Fibroblast of lung (primary cell): ENCODE results near the gene THAP7. TPM values are rescaled to one million over a fixed set of nuclear protein-coding genes. Genes with fewer than 3 reads are reported as not detected.

Source experiments
- DNase-seq, 2 donors: peaks; one replicate each; pipeline versions ENCODE4 v3.0.0 to v3.0.0-alpha.2; 2010; ENCODE audit warnings: low read depth in 2 of 2
- H2AFZ ChIP-seq: 2 replicates; pipeline ENCODE4 v1.5.1; 2012; ENCODE audit warnings: low read length, control low read depth, inconsistent platforms
- H3K27ac ChIP-seq: 2 replicates; pipeline ENCODE4 v1.5.1; 2011; ENCODE audit warnings: low read length, control low read depth; ENCODE audit not compliant: insufficient read depth
- H3K27me3 ChIP-seq: 2 replicates; pipeline ENCODE4 v1.5.1; 2011; ENCODE audit warnings: mild to moderate bottlenecking, low read length; ENCODE audit not compliant: control insufficient read depth, insufficient read depth
- H3K36me3 ChIP-seq: 2 replicates; pipeline ENCODE4 v1.5.1; 2011; ENCODE audit warnings: low read length; ENCODE audit not compliant: control insufficient read depth, insufficient read depth
- H3K4me1 ChIP-seq: 2 replicates; pipeline ENCODE4 v1.5.1; 2011; ENCODE audit warnings: low read length; ENCODE audit not compliant: control insufficient read depth, insufficient read depth; ENCODE audit errors: extremely low read depth
- H3K4me2 ChIP-seq: 2 replicates; pipeline ENCODE4 v1.5.1; 2011; ENCODE audit warnings: low read length, control low read depth; ENCODE audit not compliant: insufficient read depth; ENCODE audit errors: extremely low read depth
- H3K4me3 ChIP-seq, 4 experiments: fragments of 200-600 bp in 1 of 4; sonication (generic) in 1 of 4; replicated peaks in 1 of 4; 2 replicates each; pipeline ENCODE4 v1.5.1; 2011 to 2016; ENCODE audit warnings: low read length in 4 of 4, low read depth in 3 of 4, mild to moderate bottlenecking in 3 of 4, control low read depth in 2 of 4, inconsistent platforms in 1 of 4, mixed read lengths in 1 of 4; ENCODE audit not compliant: insufficient read depth in 1 of 4; ENCODE audit errors: control extremely low read depth in 1 of 4
- H3K79me2 ChIP-seq: 2 replicates; pipeline ENCODE4 v1.5.1; 2012; ENCODE audit warnings: mild to moderate bottlenecking, low read length, inconsistent platforms; ENCODE audit not compliant: control insufficient read depth, insufficient read depth
- H3K9ac ChIP-seq: 2 replicates; pipeline ENCODE4 v1.5.1; 2011; ENCODE audit warnings: mild to moderate bottlenecking, low read length, control low read depth; ENCODE audit not compliant: insufficient read depth
- H3K9me3 ChIP-seq: 2 replicates; pipeline ENCODE4 v1.5.1; 2012; ENCODE audit warnings: low read depth, low read length; ENCODE audit not compliant: control insufficient read depth, insufficient read depth
- H4K20me1 ChIP-seq: 2 replicates; pipeline ENCODE4 v1.5.1; 2011; ENCODE audit warnings: low read length; ENCODE audit not compliant: control insufficient read depth, insufficient read depth; ENCODE audit errors: extremely low read depth
- CTCF ChIP-seq, 2 donors: IDR thresholded peaks in 1 of 2; conservative IDR thresholded peaks in 1 of 2; 1 replicate in 1 of 2; 2 replicates in 1 of 2; pipeline ENCODE4 v1.5.1; 2011 to 2012; ENCODE audit warnings: low read length in 2 of 2, control low read depth in 1 of 2, inconsistent platforms in 1 of 2, low read depth in 1 of 2, mild to moderate bottlenecking in 1 of 2
- EZH2 ChIP-seq: IDR thresholded peaks from 2 replicates; pipeline ENCODE4 v1.5.1; 2012; ENCODE audit warnings: low read length, control low read depth, mild to moderate bottlenecking; ENCODE audit errors: missing control alignments
- polyA plus RNA-seq, 2 donors: library from polyadenylated mRNA; depleted of rRNA in 1 of 2; stranded (reverse) in 1 of 2; unstranded in 1 of 2; fragments of >200 nt; gene quantifications; 2 replicates each; pipeline ENCODE4 v1.2.1, GENCODE V29; 2011 to 2012; ENCODE audit warnings: missing spikeins in 1 of 2
- total RNA-seq: library from RNA; depleted of rRNA; stranded (reverse); fragments of >200 nt; gene quantifications from 2 replicates; pipeline ENCODE4 v1.2.1, GENCODE V29; 2014

Gene THAP7
- total and polyA plus RNA-seq, 2 donors (not counting 1 experiment from before 2014, with no cell fraction given) = 15.7 to 26.3 TPM

GRCh38 chr22:20997536-20998257 lies 4.2 kb downstream of the THAP7 start:
- Histone ChIP-seq H3K4me2 (no peak overlapping the region), H3K9me3 (no peaks in the 10 kb centered on the region), H3K9ac (no peak overlapping the region), H3K27me3 (no peaks in the 10 kb centered on the region), H3K4me3 (no peak overlapping the region), H4K20me1 (no peaks in the 10 kb centered on the region), H3K36me3 (peaks cover 20% of the 10 kb centered on the region), H3K27ac (no peak overlapping the region), H3K4me1 (peaks cover 9% of the 10 kb centered on the region), H2AFZ (no peak overlapping the region), H3K79me2 (peaks cover 17% of the 10 kb centered on the region)
- TF ChIP-seq CTCF (conservative IDR thresholded peaks at IDR 0.05 in 1 of 2, IDR thresholded peaks at IDR 0.05 in 1 of 2; ENCODE audit: low read depth in 1 of 2, low read length in 2 of 2) = no peak
- no peak for TF ChIP-seq EZH2
- DNase-seq = no peak

- peaks cover 27% of the 10 kb centered on the region for H3K36me3 ChIP-seq
- DNase-seq = no peak
- H3K4me2 ChIP-seq = no peak overlapping the region
- H2AFZ ChIP-seq = no peak overlapping the region
- no peaks in the 10 kb centered on the region for H3K27me3 ChIP-seq
- H4K20me1 ChIP-seq = no peaks in the 10 kb centered on the region
- H3K4me1 ChIP-seq = peaks cover 9% of the 10 kb centered on the region
- peaks cover 17% of the 10 kb centered on the region for H3K79me2 ChIP-seq
- no peaks in the 10 kb centered on the region for H3K9me3 ChIP-seq
- no peak overlapping the region for H3K4me3 ChIP-seq
- no peak overlapping the region for H3K27ac ChIP-seq
- TF ChIP-seq EZH2 = no peak
- TF ChIP-seq CTCF (conservative IDR thresholded peaks at IDR 0.05 in 1 of 2, IDR thresholded peaks at IDR 0.05 in 1 of 2; ENCODE audit: low read depth in 1 of 2, low read length in 2 of 2) = no peak
- H3K9ac ChIP-seq = no peak overlapping the region
Measured at GRCh38 chr22:20996598-20997535, 5.1 kb downstream of the THAP7 start.

GRCh38 chr22:20996031-20996410 lies 5.9 kb downstream of the THAP7 start:
- TF ChIP-seq EZH2 (no peak), CTCF (conservative IDR thresholded peaks at IDR 0.05 in 1 of 2, IDR thresholded peaks at IDR 0.05 in 1 of 2; ENCODE audit: low read depth in 1 of 2, low read length in 2 of 2) (no peak)
- H3K4me2 ChIP-seq = no peak overlapping the region
- no peak overlapping the region for H2AFZ ChIP-seq

More at GRCh38 chr22:20996031-20996410, 5.9 kb downstream of the THAP7 start:
- Histone ChIP-seq H4K20me1 (no peaks in the 10 kb centered on the region), H3K36me3 (peaks cover 34% of the 10 kb centered on the region), H3K4me1 (peaks cover 6% of the 10 kb centered on the region), H3K4me3 (no peak overlapping the region), H3K9ac (no peak overlapping the region), H3K79me2 (peaks cover 12% of the 10 kb centered on the region), H3K27ac (no peak overlapping the region), H3K27me3 (no peaks in the 10 kb centered on the region), H3K9me3 (no peaks in the 10 kb centered on the region)
- DNase-seq = no peak
